KMS-11 (cell line): Measurements from ENCODE around the gene MUL1.

Source experiments
- H2AFZ ChIP-seq: fragments of 200-600 bp; sonication (generic); 2 replicates; pipeline ENCODE4 v1.6.1; 2016; ENCODE audit warnings: antibody characterized with exemption, mixed run types, low read depth
- H3K27ac ChIP-seq: fragments of 200-600 bp; sonication (generic); 2 replicates; pipeline ENCODE4 v1.6.1; 2016; ENCODE audit warnings: mild to moderate bottlenecking, mixed run types
- H3K27me3 ChIP-seq: fragments of 200-600 bp; sonication (generic); 2 replicates; pipeline ENCODE4 v1.6.1; 2017; ENCODE audit warnings: mild to moderate bottlenecking, low read depth, mixed run types, moderate library complexity; ENCODE audit not compliant: insufficient read depth
- H3K36me3 ChIP-seq: fragments of 200-600 bp; sonication (generic); 2 replicates; pipeline ENCODE4 v1.6.1; 2017; ENCODE audit warnings: mild to moderate bottlenecking, mixed run types; ENCODE audit not compliant: insufficient read depth
- H3K4me1 ChIP-seq: fragments of 200-600 bp; sonication (generic); 2 replicates; pipeline ENCODE4 v1.6.1; 2016; ENCODE audit warnings: mild to moderate bottlenecking, low read depth, mixed run types; ENCODE audit not compliant: poor library complexity, severe bottlenecking
- H3K4me2 ChIP-seq: fragments of 200-600 bp; sonication (generic); 2 replicates; pipeline ENCODE4 v1.7.0; 2016; ENCODE audit warnings: mild to moderate bottlenecking, mixed run types
- H3K4me3 ChIP-seq: fragments of 200-600 bp; sonication (generic); IDR thresholded peaks from 2 replicates; pipeline ENCODE4 v1.6.1; 2017; ENCODE audit warnings: low read depth, low read length, mixed read lengths; ENCODE audit not compliant: insufficient read depth
- H3K79me2 ChIP-seq: fragments of 200-600 bp; sonication (generic); 2 replicates; pipeline ENCODE4 v1.6.1; 2016; ENCODE audit warnings: low read depth, mixed run types; ENCODE audit not compliant: insufficient read depth
- H3K9ac ChIP-seq: fragments of 200-600 bp; sonication (generic); 2 replicates; pipeline ENCODE4 v1.6.1; 2016; ENCODE audit warnings: mild to moderate bottlenecking, mixed run types
- H4K20me1 ChIP-seq: fragments of 200-600 bp; sonication (generic); 2 replicates; pipeline ENCODE4 v1.6.1; 2016; ENCODE audit warnings: mild to moderate bottlenecking, mixed run types; ENCODE audit not compliant: insufficient read depth
- CTCF ChIP-seq: fragments of 200-600 bp; sonication (generic); conservative IDR thresholded peaks from 2 replicates; pipeline ENCODE4 v1.6.1; 2017; ENCODE audit warnings: low read depth, mild to moderate bottlenecking, antibody characterized with exemption, low read length, moderate library complexity, mixed read lengths

MUL1 gene

GRCh38 chr1:20551945-20552727 lies 44.2 kb upstream of the MUL1 start, which contains the start of gene FAM43B:
Gene FAM43B (plus strand): TSS chr1:20552573. CDS start chr1:20552974, 401 bp downstream.
- Histone ChIP-seq H3K4me2 (no peak within 1 kb of the TSS), H3K36me3 (no peaks in the 10 kb centered on the region), H3K27me3 (peaks cover 66% of the 10 kb centered on the region; the same call in 1 of the 2 replicates), H3K79me2 (no peaks in the 10 kb centered on the region), H3K4me1 (no peaks in the 10 kb centered on the region), H2AFZ (no peak within 1 kb of the TSS), H3K27ac (no peak within 1 kb of the TSS), H3K4me3 (no peak within 1 kb of the TSS), H4K20me1 (no peaks in the 10 kb centered on the region), H3K9ac (no peak within 1 kb of the TSS)
- TF ChIP-seq CTCF, result no peak

- Histone ChIP-seq H3K36me3 (no peaks in the 10 kb centered on the region), H4K20me1 (no peaks in the 10 kb centered on the region), H3K27ac (no peak overlapping the region), H3K9ac (no peak overlapping the region), H3K27me3 (peaks cover 64% of the 10 kb centered on the region), H3K4me2 (no peak overlapping the region), H2AFZ (no peak overlapping the region), H3K4me1 (no peaks in the 10 kb centered on the region), H3K79me2 (no peaks in the 10 kb centered on the region), H3K4me3 (no peak overlapping the region)
- no peak for TF ChIP-seq CTCF
Observed at GRCh38 chr1:20551161-20551560, 43.2 kb upstream of the MUL1 start.

- H3K79me2 ChIP-seq, result no peaks in the 10 kb centered on the region
- no peak overlapping the region for H2AFZ ChIP-seq
- no peak overlapping the region for H3K4me2 ChIP-seq
- no peaks in the 10 kb centered on the region for H4K20me1 ChIP-seq
- no peaks in the 10 kb centered on the region for H3K4me1 ChIP-seq
- H3K27ac ChIP-seq, result no peak overlapping the region
- H3K36me3 ChIP-seq, result no peaks in the 10 kb centered on the region
- H3K27me3 ChIP-seq, result peaks cover 83% of the 10 kb centered on the region
- H3K9ac ChIP-seq, result no peak overlapping the region
- no peak overlapping the region for H3K4me3 ChIP-seq
- TF ChIP-seq CTCF, result no peak
Observed at GRCh38 chr1:20546637-20547036, 38.7 kb upstream of the MUL1 start.

- no peaks in the 10 kb centered on the region for H3K79me2 ChIP-seq
- H4K20me1 ChIP-seq, result no peaks in the 10 kb centered on the region
- no peak overlapping the region for H3K27ac ChIP-seq
- H2AFZ ChIP-seq, result no peak overlapping the region
- H3K4me1 ChIP-seq, result no peaks in the 10 kb centered on the region
- TF ChIP-seq CTCF, result no peak
- H3K4me3 ChIP-seq, result no peak overlapping the region
- H3K9ac ChIP-seq, result no peak overlapping the region
- H3K36me3 ChIP-seq, result no peaks in the 10 kb centered on the region
- no peak overlapping the region for H3K4me2 ChIP-seq
- peaks cover 81% of the 10 kb centered on the region for H3K27me3 ChIP-seq
Observed at GRCh38 chr1:20540281-20540680, 32.3 kb upstream of the MUL1 start.
